ENCODE measurements around the gene ACBD7. TPM values are rescaled to one million over a fixed set of nuclear protein-coding genes. Genes with fewer than 3 reads are reported as not detected.

ACBD7 gene
- total RNA-seq, 4 donors from 2014 or later, result 0.70 to 1.1 TPM; not detected in 2

- no peaks in the 10 kb centered on the region for H3K27me3 ChIP-seq
- peak overlapping the region in 3 of 4 donors; percentile 20 to 35 (median 26) for H3K4me3 ChIP-seq
- TF ChIP-seq CTCF (IDR thresholded peaks at IDR 0.05) (no peak), POLR2A (IDR thresholded peaks at IDR 0.05) (no peak)
- peaks cover 0 to 5% (median 0%) of the 10 kb centered on the region in 4 donors for H3K4me1 ChIP-seq
- no peak overlapping the region for H3K27ac ChIP-seq
- H3K9me3 ChIP-seq, result no peaks in the 10 kb centered on the region
- peak in 1 of 3 donors; percentile 53 for DNase-seq
- no peaks in the 10 kb centered on the region for H3K36me3 ChIP-seq
Measured at GRCh38 chr10:15084502-15084922, 4.1 kb downstream of the ACBD7 start.

- no peak overlapping the region for H3K27ac ChIP-seq
- no peaks in the 10 kb centered on the region for H3K36me3 ChIP-seq
- peaks cover 0 to 5% (median 0%) of the 10 kb centered on the region in 4 donors for H3K4me1 ChIP-seq
- no peaks in the 10 kb centered on the region for H3K9me3 ChIP-seq
- peak overlapping the region in 3 of 4 donors; percentile 20 to 35 (median 26) for H3K4me3 ChIP-seq
- no peaks in the 10 kb centered on the region for H3K27me3 ChIP-seq
- DNase-seq, result no peak
- TF ChIP-seq CTCF (IDR thresholded peaks at IDR 0.05), result no peak
- no peak for TF ChIP-seq POLR2A (IDR thresholded peaks at IDR 0.05)
Measured at GRCh38 chr10:15083674-15084501, 4.7 kb downstream of the ACBD7 start.

GRCh38 chr10:15075421-15075820 lies 13.2 kb downstream of the ACBD7 start:
- no peaks in the 10 kb centered on the region for H3K9me3 ChIP-seq
- H3K4me1 ChIP-seq, result no peaks in the 10 kb centered on the region
- H3K36me3 ChIP-seq, result no peaks in the 10 kb centered on the region
- H3K27me3 ChIP-seq, result no peaks in the 10 kb centered on the region
- DNase-seq, result no peak
- TF ChIP-seq POLR2A (IDR thresholded peaks at IDR 0.05), result no peak
- TF ChIP-seq CTCF (IDR thresholded peaks at IDR 0.05), result no peak
- no peak overlapping the region for H3K27ac ChIP-seq
- H3K4me3 ChIP-seq, result no peak overlapping the region

- H3K4me1 ChIP-seq, result no peaks in the 10 kb centered on the region
- no peak for TF ChIP-seq CTCF (IDR thresholded peaks at IDR 0.05)
- TF ChIP-seq POLR2A (IDR thresholded peaks at IDR 0.05), result no peak
- no peaks in the 10 kb centered on the region for H3K27me3 ChIP-seq
- no peak for DNase-seq
- H3K36me3 ChIP-seq, result no peaks in the 10 kb centered on the region
- no peak overlapping the region for H3K27ac ChIP-seq
- no peak overlapping the region for H3K4me3 ChIP-seq
- no peaks in the 10 kb centered on the region for H3K9me3 ChIP-seq
Measured at GRCh38 chr10:15072358-15072757, 16.2 kb downstream of the ACBD7 start.

- no peaks in the 10 kb centered on the region for H3K27me3 ChIP-seq
- no peak overlapping the region for H3K4me3 ChIP-seq
- H3K9me3 ChIP-seq, result no peaks in the 10 kb centered on the region
- H3K27ac ChIP-seq, result no peak overlapping the region
- no peaks in the 10 kb centered on the region for H3K4me1 ChIP-seq
- TF ChIP-seq POLR2A (IDR thresholded peaks at IDR 0.05) (no peak), CTCF (IDR thresholded peaks at IDR 0.05) (no peak)
- H3K36me3 ChIP-seq, result no peaks in the 10 kb centered on the region
- no peak for DNase-seq
Measured at GRCh38 chr10:15069230-15069629, 19.3 kb downstream of the ACBD7 start.
